Suprapubic skin (tissue), 4 donors: ENCODE measurements around the gene RBPJL. TPM values are rescaled to one million over a fixed set of nuclear protein-coding genes. Genes with fewer than 3 reads are reported as not detected.

ENCODE experiments used
- DNase-seq, 2 donors: peaks; one replicate each; pipeline ENCODE4 v3.0.0-alpha.2; 2019; ENCODE audit warnings: low spot score in 2 of 2
- H3K27ac ChIP-seq: fragments of 200-600 bp; sonication (generic); one replicate; pipeline ENCODE4 v1.5.1; 2019
- H3K27me3 ChIP-seq: fragments of 200-600 bp; sonication (generic); one replicate; pipeline ENCODE4 v1.5.1; 2019
- H3K36me3 ChIP-seq: fragments of 200-600 bp; sonication (generic); one replicate; pipeline ENCODE4 v1.5.1; 2019
- H3K4me1 ChIP-seq: fragments of 200-600 bp; sonication (generic); one replicate; pipeline ENCODE4 v1.5.1; 2019
- H3K4me3 ChIP-seq: fragments of 200-600 bp; sonication (generic); one replicate; pipeline ENCODE4 v1.5.1; 2019; ENCODE audit warnings: mild to moderate bottlenecking
- H3K9me3 ChIP-seq: fragments of 200-600 bp; sonication (generic); one replicate; pipeline ENCODE4 v1.5.1; 2019
- EP300 ChIP-seq: sonication (generic); formaldehyde crosslinking; IDR thresholded peaks from one replicate; pipeline ENCODE4 v1.6.1; 2017; ENCODE audit warnings: antibody characterized with exemption
- POLR2A ChIP-seq, 2 donors: fragments of 450-650 bp; IDR thresholded peaks; one replicate each; pipeline ENCODE4 v1.6.1; 2017; ENCODE audit warnings: antibody characterized with exemption in 2 of 2, mild to moderate bottlenecking in 2 of 2, moderate library complexity in 2 of 2
- POLR2AphosphoS5 ChIP-seq, 3 donors: sonication (generic); formaldehyde crosslinking; IDR thresholded peaks; one replicate each; pipeline ENCODE4 v1.6.1; 2017; ENCODE audit warnings: antibody characterized with exemption in 3 of 3
- WGBS: methylation state at CpG from one replicate; pipeline ENCODE4 v1.1.5; 2018; 5-methylcytosine and 5-hydroxymethylcytosine counted together
- total RNA-seq, 4 donors: library from RNA; depleted of rRNA; stranded (reverse); fragments of >200 nt; gene quantifications; one replicate each; pipeline ENCODE4 v1.1.0, GENCODE V29; 2016
- TF ChIP-seq, protein P1 (sequence below), 2 donors: fragments of 200-600 bp in 1 of 2; fragments of 450-650 bp in 1 of 2; sonication (generic) in 1 of 2; IDR thresholded peaks; one replicate each; pipeline ENCODE4 v1.5.1; 2016 to 2019; ENCODE audit warnings: antibody characterized with exemption in 2 of 2, mild to moderate bottlenecking in 1 of 2, moderate library complexity in 1 of 2

Gene RBPJL
- total RNA-seq, 4 donors from 2014 or later, result not detected

DNA sequence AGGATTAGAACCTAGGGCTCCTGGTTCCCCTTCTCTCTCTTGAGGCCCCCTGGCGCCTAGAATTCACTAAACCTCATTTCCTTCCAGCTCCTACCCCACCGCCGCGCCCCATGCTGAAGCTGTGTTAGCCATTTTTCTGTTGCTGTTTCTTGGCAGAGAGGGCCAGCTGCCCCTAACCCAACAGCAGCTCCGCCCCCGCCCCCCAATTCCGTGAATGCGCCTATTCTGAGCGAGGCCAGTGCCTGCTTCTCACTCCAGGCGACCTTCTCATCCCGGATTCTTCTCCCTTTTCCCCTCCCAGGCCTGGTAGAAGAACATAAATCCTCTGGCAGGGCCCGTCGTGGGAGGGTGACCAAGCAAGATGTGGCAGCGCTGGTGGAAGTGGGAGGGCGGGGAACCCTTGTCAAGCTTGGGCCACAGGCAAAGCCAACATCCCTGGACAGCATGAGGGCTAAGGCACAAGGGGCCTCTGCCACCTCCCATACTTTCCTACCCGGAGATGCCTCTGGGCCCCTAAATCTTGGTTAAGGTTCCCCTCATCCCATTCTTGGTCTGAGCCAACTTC is 518 bp downstream of the RBPJL start:
- 39% methylated on average over 16 of the region's 16 CpGs for WGBS

DNA sequence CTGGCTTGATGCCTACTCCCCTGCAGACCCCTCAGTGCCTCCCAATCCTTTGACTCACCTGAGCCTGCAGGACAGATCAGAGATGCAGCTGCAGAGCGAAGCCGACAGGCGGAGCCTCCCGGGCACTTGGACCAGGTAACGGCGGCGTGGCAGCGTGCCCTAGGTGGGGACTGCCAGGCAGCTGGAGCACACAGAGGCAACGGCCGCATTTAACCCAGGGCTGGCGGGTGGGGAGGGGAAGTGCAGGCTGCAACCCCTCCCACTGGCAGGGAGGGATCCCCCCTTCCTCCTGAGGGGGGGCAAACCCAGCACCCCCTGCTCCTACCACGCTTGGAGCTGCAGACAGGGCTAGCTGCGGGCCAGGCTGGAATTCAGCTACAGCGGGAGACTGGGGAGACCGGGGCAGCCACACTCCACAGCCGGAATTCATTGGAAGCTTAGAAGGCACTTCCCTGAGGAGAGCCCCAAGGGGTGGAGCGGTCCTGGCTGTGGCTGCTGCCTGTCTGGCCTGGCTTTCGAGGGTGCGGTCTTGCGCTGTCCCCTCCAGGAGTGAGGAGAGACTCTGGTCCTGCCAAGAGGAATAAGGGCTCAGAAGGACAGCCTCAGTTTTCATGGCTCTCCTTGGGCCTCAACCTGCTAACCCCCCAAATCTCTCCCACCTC is 1.6 kb downstream of the RBPJL start, which contains the start of gene MATN4:
Gene MATN4 (minus strand): TSS at position 183 of the 662 bp plus-strand sequence. CDS start 2,717 bp downstream, outside the sequence.
- DNase-seq, result no peak
- no peaks in the 10 kb centered on the region for H3K36me3 ChIP-seq
- TF ChIP-seq, protein P1, sequence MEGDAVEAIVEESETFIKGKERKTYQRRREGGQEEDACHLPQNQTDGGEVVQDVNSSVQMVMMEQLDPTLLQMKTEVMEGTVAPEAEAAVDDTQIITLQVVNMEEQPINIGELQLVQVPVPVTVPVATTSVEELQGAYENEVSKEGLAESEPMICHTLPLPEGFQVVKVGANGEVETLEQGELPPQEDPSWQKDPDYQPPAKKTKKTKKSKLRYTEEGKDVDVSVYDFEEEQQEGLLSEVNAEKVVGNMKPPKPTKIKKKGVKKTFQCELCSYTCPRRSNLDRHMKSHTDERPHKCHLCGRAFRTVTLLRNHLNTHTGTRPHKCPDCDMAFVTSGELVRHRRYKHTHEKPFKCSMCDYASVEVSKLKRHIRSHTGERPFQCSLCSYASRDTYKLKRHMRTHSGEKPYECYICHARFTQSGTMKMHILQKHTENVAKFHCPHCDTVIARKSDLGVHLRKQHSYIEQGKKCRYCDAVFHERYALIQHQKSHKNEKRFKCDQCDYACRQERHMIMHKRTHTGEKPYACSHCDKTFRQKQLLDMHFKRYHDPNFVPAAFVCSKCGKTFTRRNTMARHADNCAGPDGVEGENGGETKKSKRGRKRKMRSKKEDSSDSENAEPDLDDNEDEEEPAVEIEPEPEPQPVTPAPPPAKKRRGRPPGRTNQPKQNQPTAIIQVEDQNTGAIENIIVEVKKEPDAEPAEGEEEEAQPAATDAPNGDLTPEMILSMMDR (IDR thresholded peaks at IDR 0.05), result peak in 1 of 2 donors; percentile 48
- TF ChIP-seq EP300, result no peak
- 28% methylated on average over 9 of the region's 20 CpGs for WGBS
- H3K9me3 ChIP-seq, result no peaks in the 10 kb centered on the region
- no peak within 1 kb of the TSS for H3K27ac ChIP-seq
- H3K27me3 ChIP-seq, result peaks cover 22% of the 10 kb centered on the region
- H3K4me1 ChIP-seq, result peaks cover 29% of the 10 kb centered on the region
- no peak within 1 kb of the TSS for H3K4me3 ChIP-seq

More for the DNA sequence above, 518 bp downstream of the RBPJL start:
- Histone ChIP-seq H3K27me3 (peaks cover 20% of the 10 kb centered on the region), H3K4me3 (no peak overlapping the region), H3K9me3 (no peaks in the 10 kb centered on the region), H3K27ac (no peak overlapping the region), H3K36me3 (no peaks in the 10 kb centered on the region), H3K4me1 (peaks cover 29% of the 10 kb centered on the region)
- DNase-seq, result no peak
- TF ChIP-seq POLR2A (IDR thresholded peaks at IDR 0.05), result no peak
- TF ChIP-seq POLR2AphosphoS5 (IDR thresholded peaks at IDR 0.05), result no peak
- TF ChIP-seq EP300, result no peak
- TF ChIP-seq, protein P1 (IDR thresholded peaks at IDR 0.05), result no peak

DNA sequence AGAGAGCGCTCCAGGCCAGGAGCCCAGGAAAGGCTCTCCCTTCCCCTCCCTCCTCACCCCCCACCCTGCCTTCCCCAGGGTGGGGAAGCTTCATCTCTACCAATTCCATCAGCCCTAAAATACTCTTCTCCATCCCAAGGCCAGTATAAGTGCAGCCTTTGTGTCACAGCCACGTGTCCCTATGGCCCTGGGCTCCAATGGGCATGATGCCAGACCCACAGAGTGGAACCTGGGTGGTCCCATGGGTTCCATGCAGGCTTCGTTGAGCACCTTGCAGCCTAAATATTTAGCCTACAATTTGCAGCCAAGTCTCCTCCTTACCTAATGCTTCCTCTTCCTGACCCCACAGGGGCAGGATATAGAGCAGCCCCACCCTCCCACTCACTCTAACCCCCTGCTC is 2.4 kb downstream of the RBPJL start:
- DNase-seq, result no peak
- TF ChIP-seq, protein P1 (IDR thresholded peaks at IDR 0.05), result no peak
- TF ChIP-seq EP300, result no peak
- TF ChIP-seq POLR2A (IDR thresholded peaks at IDR 0.05), result no peak
- no peak for TF ChIP-seq POLR2AphosphoS5 (IDR thresholded peaks at IDR 0.05)
- H3K4me3 ChIP-seq, result no peak overlapping the region
- H3K27me3 ChIP-seq, result peaks cover 29% of the 10 kb centered on the region
- peaks cover 29% of the 10 kb centered on the region for H3K4me1 ChIP-seq
- 66% methylated on average over 3 of the region's 3 CpGs for WGBS
- no peaks in the 10 kb centered on the region for H3K9me3 ChIP-seq
- no peaks in the 10 kb centered on the region for H3K36me3 ChIP-seq
- no peak overlapping the region for H3K27ac ChIP-seq

DNA sequence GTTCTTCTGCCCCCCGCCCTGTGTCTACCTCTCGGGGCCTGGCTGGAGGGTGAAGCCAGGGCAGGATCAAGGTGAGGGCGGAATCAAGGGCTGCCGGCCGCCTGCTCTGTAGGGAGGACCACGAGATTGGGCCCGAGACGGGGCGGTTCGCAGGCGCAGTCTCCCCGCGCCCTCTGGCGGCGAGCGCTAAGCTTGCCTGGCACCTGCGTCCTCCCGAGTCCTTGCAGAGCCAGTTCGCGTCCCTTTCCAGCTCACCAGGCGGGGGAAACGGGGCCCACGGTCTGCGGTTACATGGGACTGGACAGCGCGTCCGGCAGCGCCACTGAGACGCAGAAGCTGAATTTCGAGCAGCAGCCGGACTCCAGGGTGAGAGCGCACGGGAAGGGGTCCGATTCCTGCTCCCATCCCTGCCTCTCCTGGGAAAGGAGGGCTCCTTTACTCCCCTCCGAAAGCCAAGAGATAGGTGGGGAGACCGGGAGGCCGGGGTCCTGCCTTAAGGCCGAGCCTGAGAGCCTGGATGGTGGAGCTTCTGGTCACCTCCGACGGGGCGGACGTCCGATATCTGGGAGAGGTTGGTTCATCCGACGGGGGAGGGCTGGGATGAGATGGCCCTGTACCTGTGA is 5.1 kb downstream of the RBPJL start:
- H3K4me3 ChIP-seq, result no peak overlapping the region
- TF ChIP-seq, protein P1 (IDR thresholded peaks at IDR 0.05), result peak; percentile 23 to 85
- TF ChIP-seq EP300 (no peak), POLR2AphosphoS5 (IDR thresholded peaks at IDR 0.05) (no peak)
- no peak for DNase-seq
- H3K27me3 ChIP-seq, result peaks cover 33% of the 10 kb centered on the region
- H3K27ac ChIP-seq, result no peak overlapping the region
- no peaks in the 10 kb centered on the region for H3K36me3 ChIP-seq
- WGBS, result 14% methylated on average over 31 of the region's 45 CpGs
- H3K4me1 ChIP-seq, result peaks cover 24% of the 10 kb centered on the region
- H3K9me3 ChIP-seq, result no peaks in the 10 kb centered on the region

DNA sequence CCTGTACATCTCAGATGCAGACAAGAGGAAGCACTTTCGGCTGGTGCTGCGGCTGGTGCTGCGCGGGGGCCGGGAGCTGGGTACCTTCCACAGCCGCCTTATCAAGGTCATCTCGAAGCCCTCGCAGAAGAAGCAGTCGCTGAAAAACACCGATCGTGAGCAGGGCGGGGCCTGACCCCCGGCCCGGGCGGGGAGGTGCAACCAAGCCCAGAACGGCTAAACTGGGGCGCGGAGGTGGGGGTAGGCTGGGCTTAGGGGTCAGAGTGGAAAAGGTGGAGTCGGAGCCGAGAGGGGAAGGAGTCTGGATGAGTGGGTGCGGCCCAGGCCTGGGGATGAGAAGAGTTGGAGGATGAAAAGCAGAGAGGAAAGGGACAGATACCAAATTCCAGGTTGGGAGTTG is 5.6 kb downstream of the RBPJL start:
- no peak for DNase-seq
- H3K27ac ChIP-seq, result no peak overlapping the region
- no peak overlapping the region for H3K4me3 ChIP-seq
- H3K4me1 ChIP-seq, result peaks cover 20% of the 10 kb centered on the region
- no peaks in the 10 kb centered on the region for H3K36me3 ChIP-seq
- H3K27me3 ChIP-seq, result peaks cover 34% of the 10 kb centered on the region
- no peaks in the 10 kb centered on the region for H3K9me3 ChIP-seq
- WGBS, result 77% methylated on average over 21 of the region's 21 CpGs
- no peak for TF ChIP-seq POLR2AphosphoS5 (IDR thresholded peaks at IDR 0.05)
- no peak for TF ChIP-seq POLR2A (IDR thresholded peaks at IDR 0.05)
- TF ChIP-seq EP300, result no peak
